ENCODE data around the gene CD276. TPM values are rescaled to one million over a fixed set of nuclear protein-coding genes. Genes with fewer than 3 reads are reported as not detected.
A peak's percentile ranks its signal among the peaks of the same experiment; 100 is the strongest.

The CD276 gene
- total RNA-seq, 1 experiment from 2014 or later, result 136 TPM

- no peaks in the 10 kb centered on the region for H3K27me3 ChIP-seq (ENCODE audit: control insufficient read depth, insufficient read depth, low read length)
- no peaks in the 10 kb centered on the region for H3K36me3 ChIP-seq (replicated peaks; ENCODE audit: control insufficient read depth, insufficient read depth, low read length)
- no peak overlapping the region for H3K4me3 ChIP-seq (ENCODE audit: insufficient read depth, low read depth, low read length)
- no peak for DNase-seq
These were observed 4.2 kb upstream of the CD276 start for GRCh38 chr15:73679964-73680363.

- Histone ChIP-seq H3K27me3 (ENCODE audit: control insufficient read depth, insufficient read depth, low read length) (no peaks in the 10 kb centered on the region), H3K4me3 (ENCODE audit: insufficient read depth, low read depth, low read length) (no peak overlapping the region), H3K36me3 (replicated peaks; ENCODE audit: control insufficient read depth, insufficient read depth, low read length) (no peaks in the 10 kb centered on the region)
- DNase-seq, result no peak
These were observed 3.6 kb upstream of the CD276 start for GRCh38 chr15:73680549-73680948.

DNA sequence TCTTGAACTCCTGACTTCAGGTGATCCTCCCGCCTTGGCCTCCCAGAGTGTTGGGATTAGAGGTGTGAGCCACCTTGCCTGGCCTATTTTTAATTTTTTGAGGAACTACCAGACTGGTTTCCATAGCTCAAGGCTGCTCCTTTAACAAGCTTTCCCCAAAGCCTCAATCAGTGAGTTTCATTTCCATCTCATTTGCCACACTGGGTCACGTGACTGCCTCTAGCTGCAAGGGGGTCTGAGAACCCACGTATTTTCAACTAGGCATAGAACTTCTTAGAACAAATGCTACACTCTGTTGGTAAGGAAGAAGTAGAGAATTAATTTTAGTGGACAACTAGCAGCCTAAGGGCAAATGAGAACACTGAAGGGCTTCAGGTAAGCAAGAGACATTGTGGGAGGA lies 3.1 kb upstream of the CD276 start:
- H3K27me3 ChIP-seq (ENCODE audit: control insufficient read depth, insufficient read depth, low read length), result no peaks in the 10 kb centered on the region
- H3K4me3 ChIP-seq (ENCODE audit: insufficient read depth, low read depth, low read length), result no peak overlapping the region
- H3K36me3 ChIP-seq (replicated peaks; ENCODE audit: control insufficient read depth, insufficient read depth, low read length), result no peaks in the 10 kb centered on the region
- no peak for DNase-seq

GRCh38 chr15:73681856-73682599 lies 2.2 kb upstream of the CD276 start:
- no peaks in the 10 kb centered on the region for H3K36me3 ChIP-seq (replicated peaks; ENCODE audit: control insufficient read depth, insufficient read depth, low read length)
- DNase-seq, result no peak
- H3K4me3 ChIP-seq (ENCODE audit: insufficient read depth, low read depth, low read length), result no peak overlapping the region
- H3K27me3 ChIP-seq (ENCODE audit: control insufficient read depth, insufficient read depth, low read length), result no peaks in the 10 kb centered on the region

DNA sequence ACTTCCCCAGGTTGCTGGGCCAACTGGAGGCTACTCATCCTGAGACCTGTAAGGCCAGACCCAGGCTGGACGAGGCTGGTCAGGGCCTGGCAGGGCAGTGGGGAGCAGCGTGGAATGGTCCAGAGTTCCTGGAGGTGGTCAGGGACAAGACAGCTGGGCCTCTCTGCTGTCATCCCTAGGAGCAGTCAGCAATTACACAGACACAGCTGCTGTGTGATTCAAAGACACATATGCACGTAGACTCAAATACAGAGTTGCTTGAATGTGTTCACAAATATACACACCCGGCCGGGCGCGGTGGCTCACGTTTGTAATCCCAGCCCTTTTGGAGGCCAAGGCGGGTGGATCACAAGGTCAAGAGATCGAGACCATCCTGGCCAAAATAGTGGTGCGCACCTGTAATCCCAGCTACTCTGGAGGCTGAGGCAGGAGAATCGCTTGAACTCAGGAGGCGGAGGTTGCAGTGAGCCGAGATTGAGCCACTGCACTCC lies 1.5 kb upstream of the CD276 start:
- Histone ChIP-seq H3K4me3 (ENCODE audit: insufficient read depth, low read depth, low read length) (no peak overlapping the region), H3K36me3 (replicated peaks; ENCODE audit: control insufficient read depth, insufficient read depth, low read length) (no peaks in the 10 kb centered on the region), H3K27me3 (ENCODE audit: control insufficient read depth, insufficient read depth, low read length) (no peaks in the 10 kb centered on the region)
- DNase-seq, result no peak

- Histone ChIP-seq H3K36me3 (replicated peaks; ENCODE audit: control insufficient read depth, insufficient read depth, low read length) (no peaks in the 10 kb centered on the region), H3K27me3 (ENCODE audit: control insufficient read depth, insufficient read depth, low read length) (no peaks in the 10 kb centered on the region), H3K4me3 (ENCODE audit: insufficient read depth, low read depth, low read length) (peak overlapping the region; percentile 76)
- DNase-seq, result peak; percentile 85
These were observed 866 bp upstream of the CD276 start for GRCh38 chr15:73683257-73683776.

GRCh38 chr15:73684581-73685455 lies 635 bp downstream of the CD276 start:
- Histone ChIP-seq H3K27me3 (ENCODE audit: control insufficient read depth, insufficient read depth, low read length) (no peaks in the 10 kb centered on the region), H3K36me3 (replicated peaks; ENCODE audit: control insufficient read depth, insufficient read depth, low read length) (no peaks in the 10 kb centered on the region), H3K4me3 (ENCODE audit: insufficient read depth, low read depth, low read length) (peak overlapping the region; percentile 76)
- peak; percentile 86 for DNase-seq

GRCh38 chr15:73685981-73686380 lies 1.8 kb downstream of the CD276 start:
- no peaks in the 10 kb centered on the region; the same call in 1 of the 2 replicates for H3K36me3 ChIP-seq (replicated peaks; ENCODE audit: control insufficient read depth, insufficient read depth, low read length)
- no peaks in the 10 kb centered on the region for H3K27me3 ChIP-seq (ENCODE audit: control insufficient read depth, insufficient read depth, low read length)
- no peak for DNase-seq

DNA sequence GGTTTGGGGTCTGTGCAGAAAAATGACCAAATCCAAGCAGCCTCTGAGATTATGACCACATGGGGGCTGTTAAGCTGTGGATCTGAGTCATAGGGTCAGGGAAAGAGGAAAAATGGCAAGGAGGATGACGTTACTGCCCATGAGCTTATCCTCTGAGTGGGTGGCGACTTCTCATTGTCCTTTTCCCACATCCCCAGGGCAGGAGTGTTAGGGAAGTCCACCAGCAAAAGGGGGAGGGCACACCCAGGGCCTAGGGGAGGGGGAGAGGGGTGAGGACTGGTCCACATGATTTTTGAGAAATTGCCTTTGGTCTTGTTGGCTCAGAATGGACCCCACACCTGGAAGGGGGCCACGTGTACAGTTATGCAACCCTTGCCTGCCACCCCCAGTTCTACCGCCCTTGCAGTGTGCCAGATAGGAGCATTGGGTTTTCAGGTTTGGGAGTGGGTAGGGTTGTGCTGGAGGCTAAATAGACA lies 2.6 kb downstream of the CD276 start:
- no peak for DNase-seq
- Histone ChIP-seq H3K36me3 (replicated peaks; ENCODE audit: control insufficient read depth, insufficient read depth, low read length) (no peaks in the 10 kb centered on the region; the same call in 1 of the 2 replicates), H3K4me3 (ENCODE audit: insufficient read depth, low read depth, low read length) (no peak overlapping the region), H3K27me3 (ENCODE audit: control insufficient read depth, insufficient read depth, low read length) (no peaks in the 10 kb centered on the region)

More at GRCh38 chr15:73685981-73686380, 1.8 kb downstream of the CD276 start:
- no peak overlapping the region; the same call in 1 of the 2 replicates for H3K4me3 ChIP-seq (ENCODE audit: insufficient read depth, low read depth, low read length)

DNA sequence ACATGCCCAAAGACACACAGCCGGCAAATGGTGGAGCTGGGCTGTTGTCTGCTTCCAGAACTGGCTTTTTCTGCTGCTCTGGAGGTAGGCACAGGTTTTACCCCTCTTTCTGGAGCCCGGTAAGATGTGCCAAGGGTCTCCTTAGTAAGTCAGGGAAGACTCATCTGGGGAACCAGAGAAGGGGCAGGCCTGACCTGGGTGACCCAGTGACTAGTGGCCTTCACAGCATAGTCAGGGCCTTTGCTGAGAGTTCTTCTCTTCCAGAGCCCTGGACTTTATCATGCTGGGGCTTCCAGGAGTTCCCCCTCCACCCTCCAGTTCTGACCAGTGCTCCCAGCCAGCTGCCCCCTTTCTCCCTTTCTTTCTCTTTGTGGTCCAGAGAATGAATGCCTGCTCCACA lies 3.2 kb downstream of the CD276 start:
- H3K4me3 ChIP-seq (ENCODE audit: insufficient read depth, low read depth, low read length), result no peak overlapping the region
- no peak for DNase-seq
- H3K36me3 ChIP-seq (replicated peaks; ENCODE audit: control insufficient read depth, insufficient read depth, low read length), result no peaks in the 10 kb centered on the region; the same call in 1 of the 2 replicates

DNA sequence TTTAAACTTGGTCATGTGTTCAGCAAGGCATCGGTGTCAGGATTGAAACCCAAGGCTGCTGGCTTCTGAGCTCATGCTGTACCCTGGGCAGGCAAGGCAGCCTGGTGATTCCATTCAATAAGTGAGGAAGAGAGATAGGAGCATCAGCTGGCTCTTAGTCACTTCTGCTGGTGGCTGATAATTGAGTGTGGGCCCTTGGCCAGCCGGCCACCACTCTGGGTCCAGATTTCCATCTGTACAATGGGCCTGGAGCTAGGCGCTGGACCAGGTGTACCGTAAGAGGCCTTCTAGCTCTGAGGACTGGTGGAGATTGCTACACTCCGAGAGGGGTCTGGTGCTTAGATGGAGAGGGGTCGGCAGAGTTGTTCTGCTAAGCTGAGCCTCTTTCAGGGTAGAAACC lies 4.3 kb downstream of the CD276 start:
- H3K36me3 ChIP-seq (replicated peaks; ENCODE audit: control insufficient read depth, insufficient read depth, low read length), result no peaks in the 10 kb centered on the region; the same call in 1 of the 2 replicates
- no peaks in the 10 kb centered on the region for H3K27me3 ChIP-seq (ENCODE audit: control insufficient read depth, insufficient read depth, low read length)
- no peak overlapping the region for H3K4me3 ChIP-seq (ENCODE audit: insufficient read depth, low read depth, low read length)
- no peak for DNase-seq

More for the DNA sequence above, 3.2 kb downstream of the CD276 start:
- no peaks in the 10 kb centered on the region for H3K27me3 ChIP-seq (ENCODE audit: control insufficient read depth, insufficient read depth, low read length)

DNA sequence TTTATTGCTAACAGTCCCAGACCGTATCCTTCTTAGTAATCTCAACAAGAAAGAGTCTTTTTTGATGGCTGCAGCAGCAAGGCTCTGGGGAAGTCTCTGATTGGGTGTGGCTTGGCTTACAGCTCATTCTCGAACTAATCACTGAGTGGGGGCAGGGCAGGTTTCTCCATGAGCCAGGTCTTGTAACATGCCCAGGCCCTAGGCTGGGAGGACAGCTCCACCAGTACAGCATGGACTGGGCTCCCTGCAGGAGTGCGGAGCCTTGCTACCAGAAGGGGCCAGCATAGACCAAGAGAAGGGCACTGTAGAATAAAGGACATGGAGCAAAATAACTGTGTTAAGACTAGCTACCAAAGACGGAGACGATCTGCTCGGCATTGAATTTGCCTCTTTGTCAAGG lies 7.2 kb downstream of the CD276 start:
- no peaks in the 10 kb centered on the region; the same call in 1 of the 2 replicates for H3K36me3 ChIP-seq (replicated peaks; ENCODE audit: control insufficient read depth, insufficient read depth, low read length)
- H3K27me3 ChIP-seq (ENCODE audit: control insufficient read depth, insufficient read depth, low read length), result no peaks in the 10 kb centered on the region
- no peak overlapping the region for H3K4me3 ChIP-seq (ENCODE audit: insufficient read depth, low read depth, low read length)
- peak; percentile 79 for DNase-seq

DNA sequence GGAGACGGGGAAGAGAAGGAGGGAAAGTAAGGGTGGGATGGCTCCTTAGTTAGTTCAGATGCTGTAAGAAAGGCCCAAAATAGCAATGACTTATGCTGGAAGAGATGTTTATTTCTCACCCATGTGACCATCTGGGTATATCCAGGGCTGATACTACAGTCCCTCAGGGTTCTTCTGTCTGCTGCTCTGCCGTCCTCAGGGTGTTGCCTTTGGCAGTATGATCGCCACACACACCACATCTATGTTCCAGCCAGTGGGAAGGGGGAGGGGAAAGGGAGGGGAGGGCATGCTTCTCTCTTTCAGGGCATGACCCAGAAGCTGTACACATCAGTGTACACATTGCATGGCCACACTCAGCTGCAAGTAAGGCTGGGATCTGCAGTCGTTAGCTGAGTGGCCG lies 10.2 kb downstream of the CD276 start:
- H3K36me3 ChIP-seq (replicated peaks; ENCODE audit: control insufficient read depth, insufficient read depth, low read length), result peaks cover 1% of the 10 kb centered on the region
- no peak overlapping the region for H3K4me3 ChIP-seq (ENCODE audit: insufficient read depth, low read depth, low read length)
- DNase-seq, result no peak
- no peaks in the 10 kb centered on the region for H3K27me3 ChIP-seq (ENCODE audit: control insufficient read depth, insufficient read depth, low read length)

GRCh38 chr15:73695773-73696640 lies 11.8 kb downstream of the CD276 start:
- Histone ChIP-seq H3K36me3 (replicated peaks; ENCODE audit: control insufficient read depth, insufficient read depth, low read length) (peaks cover 1% of the 10 kb centered on the region), H3K4me3 (ENCODE audit: insufficient read depth, low read depth, low read length) (no peak overlapping the region), H3K27me3 (ENCODE audit: control insufficient read depth, insufficient read depth, low read length) (no peaks in the 10 kb centered on the region)
- no peak for DNase-seq
